Left hindlimb (tissue), 1 donor: ENCODE data around the gene AIRE.
"Not testable (repeated sequence)": the region's sequence is repeated elsewhere in the genome, so short reads cannot be mapped to it uniquely, and the experiment has no call there.

ENCODE experiments used
- DNase-seq: peaks from one replicate; pipeline ENCODE4 v3.0.0-alpha.2; 2018

Gene AIRE

GRCh38 chr21:44285138-44285992 is at the start of gene AIRE:
Gene AIRE, plus strand, starts transcription at chr21:44285876. Its CDS starts 131 bp downstream, at chr21:44286007.
- DNase-seq: peak; percentile 33

DNA sequence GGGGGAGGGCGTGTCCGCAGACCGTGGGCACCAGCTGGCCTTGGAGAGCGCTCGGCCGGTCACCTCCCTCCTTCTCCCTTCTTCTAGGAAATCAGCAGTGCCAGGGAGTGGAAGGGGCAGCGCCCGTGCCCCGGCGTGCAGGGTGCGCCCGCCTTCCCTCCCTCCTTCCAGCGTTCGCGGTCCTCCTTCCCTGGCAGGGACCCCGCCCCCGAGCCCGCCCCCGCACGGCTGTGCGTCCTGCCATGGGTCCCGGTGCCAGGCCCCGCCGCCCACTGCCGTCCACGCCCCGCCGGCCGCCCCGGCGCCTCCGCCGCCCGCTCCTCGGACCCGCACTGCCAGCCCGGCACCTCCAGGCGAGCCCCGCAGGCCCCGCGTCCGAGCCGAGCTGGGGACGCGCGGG is 45.3 kb upstream of the AIRE start:
- DNase-seq: not testable (repeated sequence)

DNA sequence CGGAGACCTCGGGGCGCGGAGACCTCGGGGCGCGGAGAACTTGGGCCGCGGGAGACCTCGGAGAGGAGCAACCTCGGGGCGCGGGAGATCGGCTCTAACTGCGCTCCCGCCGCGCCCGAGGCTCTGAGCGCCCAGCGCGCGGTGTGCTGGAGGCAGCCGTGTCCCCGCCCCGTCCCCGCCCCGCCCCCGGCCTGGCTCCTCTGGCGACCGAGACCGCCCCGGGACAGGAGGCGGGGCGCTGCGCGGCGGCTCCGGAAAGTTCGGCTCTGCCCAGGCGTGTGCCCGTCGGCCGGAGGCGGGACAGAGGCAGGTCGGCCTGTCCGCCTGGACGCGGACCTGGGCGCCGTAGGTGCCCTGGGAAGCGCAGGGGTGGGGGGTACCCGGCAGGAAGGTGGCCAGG is 44.8 kb upstream of the AIRE start, which contains the start of gene ICOSLG:
TSS of gene ICOSLG (minus strand) at position 102 of the 400 bp plus-strand sequence. CDS start 126 bp downstream, outside the sequence.
- DNase-seq: not testable (repeated sequence)

- not testable (repeated sequence) for DNase-seq
These were observed 44.4 kb upstream of the AIRE start for GRCh38 chr21:44241281-44241680.

- DNase-seq: not testable (repeated sequence)
These were observed 41.7 kb upstream of the AIRE start for GRCh38 chr21:44243980-44244379.

DNA sequence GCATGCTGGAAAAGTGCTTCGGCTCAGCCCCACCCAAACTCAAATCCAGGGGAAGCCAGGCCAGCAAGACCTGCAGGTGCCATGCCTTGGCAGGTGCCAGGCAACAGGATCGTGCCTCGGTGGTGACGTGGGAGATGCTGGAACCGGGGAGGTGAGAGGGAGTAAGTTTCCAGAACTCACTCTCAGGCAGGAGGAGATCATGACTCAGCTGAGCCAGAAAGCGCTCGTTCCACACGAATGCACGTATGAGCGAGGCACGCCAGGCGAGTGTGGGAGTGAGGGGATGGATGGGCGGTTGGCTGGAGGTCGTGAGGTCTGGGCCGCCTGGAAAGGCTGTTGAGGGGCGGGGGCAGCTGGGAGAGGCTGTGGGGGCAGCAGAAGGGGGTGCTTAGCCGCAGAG is 37.8 kb upstream of the AIRE start:
- DNase-seq: not testable (repeated sequence)

- not testable (repeated sequence) for DNase-seq
These were observed 36.3 kb upstream of the AIRE start for GRCh38 chr21:44249204-44250037.

- DNase-seq: peak; percentile 23
These were observed 31.6 kb upstream of the AIRE start for GRCh38 chr21:44253832-44254710.

DNA sequence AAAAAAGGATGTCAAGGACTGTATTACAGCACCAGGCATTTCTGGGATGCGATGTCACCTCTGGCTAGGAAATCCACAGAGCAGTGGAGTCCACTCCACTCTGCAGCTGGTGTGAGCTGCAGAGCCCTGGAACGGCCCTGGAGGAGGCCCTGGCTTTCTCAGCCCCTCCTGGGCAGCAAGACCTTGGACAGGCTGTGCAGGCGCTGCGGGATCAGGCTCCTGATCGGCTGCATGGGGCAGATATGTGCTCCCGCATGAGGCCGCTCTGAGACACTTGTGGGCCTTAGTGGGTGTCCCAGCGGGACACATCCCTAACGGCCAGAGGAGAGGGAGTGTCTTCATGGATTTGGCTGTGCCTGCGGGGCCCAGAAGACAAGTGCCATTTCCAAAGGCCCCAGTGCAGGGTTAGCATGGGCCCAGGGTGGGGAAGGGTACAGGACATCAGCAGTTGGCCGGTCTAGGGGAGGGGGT is 30.1 kb upstream of the AIRE start:
- peak; percentile 30 for DNase-seq

DNA sequence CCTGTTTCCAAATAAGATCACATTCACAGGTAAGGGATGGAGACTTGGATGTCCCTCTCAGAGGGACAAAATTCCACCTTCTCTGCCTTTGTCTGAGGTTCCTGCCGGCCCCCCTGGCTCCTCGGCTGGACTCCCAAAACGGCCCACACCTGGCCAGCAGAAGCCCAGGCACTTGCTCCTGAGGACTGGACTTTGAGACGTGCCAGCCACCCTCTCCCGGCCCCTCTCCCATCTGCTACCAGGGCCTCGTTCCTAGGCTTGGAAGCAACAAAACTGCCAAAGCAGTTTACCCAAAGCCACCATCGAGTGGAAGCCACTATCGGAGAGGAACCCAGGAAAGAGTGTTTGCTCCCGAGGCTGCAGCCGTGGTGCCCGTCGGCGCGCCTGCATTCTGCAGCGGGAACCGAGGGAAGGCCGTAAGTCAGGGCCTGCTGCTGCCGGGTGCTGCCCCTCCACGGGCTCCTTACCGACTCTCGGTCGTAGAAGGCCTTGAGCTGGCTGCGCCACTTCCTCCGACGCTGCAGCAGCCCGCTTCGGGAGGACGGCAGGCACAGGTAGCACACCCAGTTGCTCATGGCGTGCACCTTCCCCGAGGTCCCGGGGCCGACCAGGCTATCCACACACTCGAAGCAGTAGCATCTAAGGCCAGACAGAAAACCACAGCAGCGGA is 27.5 kb upstream of the AIRE start:
- DNase-seq: peak; percentile 9

DNA sequence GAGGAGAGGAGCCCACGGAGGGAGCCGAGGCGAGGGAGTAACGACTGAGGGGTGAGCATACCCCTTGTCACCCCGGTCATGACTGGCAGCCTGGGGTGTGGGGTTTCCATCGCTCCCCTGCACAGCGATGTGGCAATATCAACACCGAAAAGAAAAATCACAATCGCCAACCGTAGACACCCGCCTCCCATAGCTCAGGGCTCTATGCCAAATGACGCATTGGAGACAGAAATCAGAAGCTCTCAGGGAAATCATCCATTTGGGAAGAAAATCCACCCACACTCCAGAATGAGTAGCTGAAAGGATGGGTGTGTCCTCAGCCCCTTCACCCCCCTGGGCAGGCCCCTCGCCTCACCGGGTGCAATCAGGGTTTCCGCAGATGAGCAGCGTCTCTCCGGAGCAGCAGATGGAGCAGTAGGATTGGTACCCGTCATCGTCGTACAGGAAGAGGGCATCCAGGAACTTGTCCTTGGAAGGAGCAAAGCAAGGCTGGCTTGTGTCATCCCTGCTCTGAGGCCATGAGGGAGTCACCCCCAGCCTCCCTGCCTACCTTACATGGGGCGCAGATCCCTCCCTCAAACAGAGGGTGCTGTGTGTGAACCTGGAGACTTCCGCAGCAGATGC is 26.5 kb upstream of the AIRE start:
- DNase-seq: peak; percentile 19

- DNase-seq: no peak
These were observed 25.6 kb upstream of the AIRE start for GRCh38 chr21:44260066-44260465.

DNA sequence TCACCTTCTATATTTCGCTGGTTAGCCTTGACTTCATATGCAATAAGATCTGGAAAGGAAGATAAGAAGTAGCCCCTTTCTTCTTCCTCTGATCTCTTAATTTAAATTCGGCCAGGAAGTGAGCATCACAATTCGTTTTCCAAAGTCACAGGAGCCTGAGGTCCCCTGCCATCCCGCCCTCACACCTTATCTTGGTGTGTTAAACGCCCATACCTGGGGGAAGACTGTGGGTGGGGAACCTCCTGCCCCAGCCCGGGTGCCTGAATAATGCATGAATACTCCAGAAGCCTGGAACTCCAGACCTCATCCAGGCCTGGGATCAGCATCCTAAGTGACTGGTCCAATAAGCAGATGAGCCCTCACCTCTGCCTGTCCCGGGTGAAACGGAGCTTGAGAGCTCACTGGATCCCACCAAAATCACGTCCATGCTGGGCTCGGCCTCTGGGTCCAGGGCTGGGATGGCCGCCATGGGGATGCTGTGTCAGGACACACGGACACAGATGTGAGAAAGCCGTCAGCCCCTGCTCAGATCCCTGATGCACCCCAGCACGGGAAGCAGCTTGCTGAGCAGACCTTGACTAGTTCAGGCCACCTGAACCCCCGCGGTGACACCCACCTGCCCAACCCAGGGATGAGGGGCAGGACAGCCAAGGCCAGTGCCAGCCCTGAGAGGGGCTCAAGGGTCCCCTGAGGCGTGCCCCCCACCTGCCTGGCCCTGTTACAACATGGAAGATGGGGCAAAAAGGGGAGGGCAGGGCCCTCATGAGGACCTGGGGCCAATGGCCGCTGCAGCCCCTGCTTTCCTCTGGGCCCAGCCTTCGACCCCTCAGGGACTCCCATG is 24.7 kb upstream of the AIRE start:
- peak; percentile 10 for DNase-seq

DNA sequence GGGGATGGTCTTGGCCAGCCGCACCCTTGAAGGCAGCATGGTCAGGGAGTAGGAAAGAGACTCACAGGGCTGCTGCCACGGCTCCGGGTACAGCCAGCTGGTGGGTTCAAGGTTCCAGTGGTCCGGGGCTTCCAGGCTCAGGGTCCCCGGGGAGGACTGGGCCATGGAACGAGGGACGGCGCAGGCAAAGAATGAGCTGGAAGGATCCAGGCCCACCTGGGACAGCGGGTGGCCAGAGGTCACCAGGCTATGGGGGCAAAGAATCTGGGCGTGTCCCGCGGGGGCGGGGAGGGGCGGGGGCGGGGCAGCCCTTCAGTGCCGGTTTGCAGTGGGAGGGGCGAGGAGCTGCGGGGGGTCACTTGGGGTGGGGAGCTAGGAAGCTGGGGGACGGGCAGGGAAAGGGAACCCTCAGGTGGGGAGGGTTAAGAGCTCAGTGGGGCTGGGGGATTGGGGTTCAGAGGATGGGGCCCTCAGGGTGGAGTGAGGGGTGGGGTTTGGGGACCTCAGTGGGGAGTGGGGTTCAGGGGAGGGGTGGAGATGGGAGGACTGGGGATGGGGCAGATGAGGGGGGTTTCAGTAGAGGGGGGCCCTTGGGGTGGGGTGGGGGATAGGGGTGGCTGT is 23.9 kb upstream of the AIRE start, which contains the start of gene DNMT3L:
TSS of gene DNMT3L (minus strand) at position 223 of the 621 bp plus-strand sequence. CDS start 638 bp downstream, outside the sequence.
- peak; percentile 22 for DNase-seq

DNA sequence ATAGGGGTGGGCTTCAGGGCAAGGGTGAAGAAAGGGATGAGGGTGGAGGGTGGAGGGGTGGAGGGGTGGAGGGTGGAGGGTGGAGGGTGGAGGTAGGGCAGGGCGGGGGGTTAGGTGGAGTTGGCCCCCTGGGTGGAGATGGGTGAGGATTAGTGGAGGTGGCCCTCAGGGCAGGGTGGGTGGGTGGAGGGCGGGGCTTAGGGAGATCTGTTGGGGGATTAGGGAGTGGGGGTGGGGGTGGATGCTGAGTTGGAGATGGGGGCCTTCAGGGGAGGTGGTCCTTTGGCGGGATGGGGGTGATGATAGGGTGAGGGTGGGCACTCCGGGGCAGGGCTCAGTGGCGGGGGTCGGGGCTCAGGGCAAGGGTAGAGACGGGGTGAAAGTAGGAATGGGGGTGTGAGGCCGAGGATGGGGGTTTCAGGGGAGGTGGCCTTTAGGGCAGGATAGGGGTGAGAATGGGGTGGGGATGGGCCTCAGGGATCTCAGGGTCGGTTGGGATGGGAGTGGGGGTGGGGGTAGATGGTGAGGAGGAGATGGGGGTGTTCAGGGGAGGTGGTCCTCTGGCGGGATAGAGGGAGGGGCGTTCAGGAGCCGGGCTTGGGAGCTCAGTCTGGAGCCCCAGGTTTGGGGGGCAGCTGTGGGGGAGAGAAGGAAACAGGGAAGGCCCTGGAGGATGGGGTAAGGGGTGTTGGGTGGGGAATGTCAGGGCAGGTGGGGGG is 23.2 kb upstream of the AIRE start:
- DNase-seq: peak; percentile 12

- peak; percentile 23 for DNase-seq
These were observed 22.4 kb upstream of the AIRE start for GRCh38 chr21:44263221-44263760.

GRCh38 chr21:44263768-44264167 is 21.9 kb upstream of the AIRE start:
- peak; percentile 6 for DNase-seq

DNA sequence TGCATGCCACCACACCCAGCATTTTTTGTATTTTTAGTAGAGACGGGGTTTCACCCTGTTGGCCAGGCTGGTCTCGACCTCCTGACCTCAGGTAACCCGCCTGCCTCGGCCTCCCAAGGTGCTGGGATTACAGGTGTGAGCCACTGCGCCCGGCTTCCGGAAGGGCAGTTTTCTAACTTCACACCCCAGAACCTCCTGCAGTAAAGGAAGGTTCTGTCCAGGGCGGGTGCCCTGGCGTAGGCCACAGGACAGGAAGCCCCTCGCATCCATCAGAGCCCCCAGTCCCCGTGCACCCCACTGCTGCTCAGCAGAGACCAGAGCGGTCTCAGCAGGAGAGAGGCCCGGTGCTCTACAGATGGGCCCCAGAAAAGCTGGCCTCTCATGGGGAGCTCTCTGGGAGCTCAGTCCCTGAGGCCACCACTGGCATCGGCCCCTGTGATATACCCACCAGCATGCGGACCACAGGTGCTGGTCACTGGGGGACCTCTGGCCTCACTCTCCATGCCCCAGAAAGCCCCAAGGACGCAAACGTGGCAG is 19.9 kb upstream of the AIRE start:
- no peak for DNase-seq
